Fibroblast of mammary gland (primary cell): ENCODE data around the gene SMYD3.

ENCODE experiments used
- DNase-seq: peaks from one replicate; pipeline ENCODE4 v3.0.0-alpha.2; 2010; ENCODE audit warnings: low read depth
- H3K4me3 ChIP-seq: 2 replicates; pipeline ENCODE4 v1.5.1; 2011; ENCODE audit warnings: low read depth, mild to moderate bottlenecking, low read length, moderate library complexity; ENCODE audit not compliant: control insufficient read depth
- TF ChIP-seq, protein P1 (sequence below): conservative IDR thresholded peaks from 2 replicates; pipeline ENCODE4 v1.5.1; 2011; ENCODE audit warnings: low read depth, low read length, inconsistent platforms; ENCODE audit not compliant: control insufficient read depth, insufficient read depth

The SMYD3 gene

DNA sequence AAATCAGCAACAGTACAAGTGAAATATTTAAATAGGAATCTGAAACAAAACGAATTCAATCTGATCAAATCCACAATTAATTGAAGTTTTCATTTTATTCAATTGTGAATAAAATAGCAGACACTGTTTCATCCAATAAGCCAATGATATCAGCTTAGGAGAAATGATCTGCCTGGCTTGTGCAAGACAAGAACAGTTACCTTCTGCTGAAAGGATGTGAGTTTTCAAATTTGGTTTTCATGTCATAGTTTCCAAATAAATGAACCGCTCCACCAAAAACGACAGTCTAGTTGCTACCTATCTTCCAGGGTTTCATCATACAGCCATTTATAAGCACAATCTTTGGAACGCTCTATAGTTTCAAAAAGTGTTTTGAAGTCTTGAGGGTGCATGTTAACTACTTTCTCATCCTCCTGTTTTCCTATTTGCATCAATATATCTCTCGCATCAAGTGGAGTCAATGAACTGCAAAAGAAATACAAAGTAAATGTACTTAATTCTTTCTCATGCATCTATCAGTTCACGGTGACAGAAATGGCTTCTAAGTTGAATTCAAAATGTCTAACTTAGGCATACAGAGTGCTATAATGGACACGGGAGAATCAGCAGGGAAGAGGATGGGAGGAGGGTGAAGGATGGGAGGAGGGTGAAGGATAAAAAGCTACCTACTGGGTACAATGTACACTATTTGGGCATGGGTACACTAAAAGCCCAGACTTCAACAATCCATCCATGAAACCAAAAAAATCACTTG lies 33.8 kb upstream of the SMYD3 start:
- TF ChIP-seq, protein P1, sequence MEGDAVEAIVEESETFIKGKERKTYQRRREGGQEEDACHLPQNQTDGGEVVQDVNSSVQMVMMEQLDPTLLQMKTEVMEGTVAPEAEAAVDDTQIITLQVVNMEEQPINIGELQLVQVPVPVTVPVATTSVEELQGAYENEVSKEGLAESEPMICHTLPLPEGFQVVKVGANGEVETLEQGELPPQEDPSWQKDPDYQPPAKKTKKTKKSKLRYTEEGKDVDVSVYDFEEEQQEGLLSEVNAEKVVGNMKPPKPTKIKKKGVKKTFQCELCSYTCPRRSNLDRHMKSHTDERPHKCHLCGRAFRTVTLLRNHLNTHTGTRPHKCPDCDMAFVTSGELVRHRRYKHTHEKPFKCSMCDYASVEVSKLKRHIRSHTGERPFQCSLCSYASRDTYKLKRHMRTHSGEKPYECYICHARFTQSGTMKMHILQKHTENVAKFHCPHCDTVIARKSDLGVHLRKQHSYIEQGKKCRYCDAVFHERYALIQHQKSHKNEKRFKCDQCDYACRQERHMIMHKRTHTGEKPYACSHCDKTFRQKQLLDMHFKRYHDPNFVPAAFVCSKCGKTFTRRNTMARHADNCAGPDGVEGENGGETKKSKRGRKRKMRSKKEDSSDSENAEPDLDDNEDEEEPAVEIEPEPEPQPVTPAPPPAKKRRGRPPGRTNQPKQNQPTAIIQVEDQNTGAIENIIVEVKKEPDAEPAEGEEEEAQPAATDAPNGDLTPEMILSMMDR = no peak
- H3K4me3 ChIP-seq = no peak overlapping the region
- no peak for DNase-seq

DNA sequence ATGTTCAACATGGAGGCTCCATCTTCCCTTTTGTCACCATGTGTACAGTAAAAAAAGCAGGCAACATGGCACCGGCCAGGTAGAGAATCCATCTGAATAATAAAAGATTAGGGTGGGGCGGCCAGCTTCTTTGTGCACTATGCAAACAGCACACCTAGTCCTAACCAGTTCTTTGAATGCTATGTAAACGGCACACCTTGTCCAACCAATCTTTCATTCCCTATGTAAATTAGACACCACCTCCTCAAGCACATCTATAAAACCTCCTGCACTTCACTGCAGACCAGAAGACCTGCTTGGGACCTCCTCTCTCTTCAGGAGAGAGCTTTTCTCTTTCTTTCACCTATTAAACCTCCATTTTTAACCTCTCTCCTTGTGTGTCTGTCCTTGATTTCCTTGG lies 30.8 kb upstream of the SMYD3 start:
- H3K4me3 ChIP-seq = no peak overlapping the region
- no peak for DNase-seq
- TF ChIP-seq, protein P1 = no peak

DNA sequence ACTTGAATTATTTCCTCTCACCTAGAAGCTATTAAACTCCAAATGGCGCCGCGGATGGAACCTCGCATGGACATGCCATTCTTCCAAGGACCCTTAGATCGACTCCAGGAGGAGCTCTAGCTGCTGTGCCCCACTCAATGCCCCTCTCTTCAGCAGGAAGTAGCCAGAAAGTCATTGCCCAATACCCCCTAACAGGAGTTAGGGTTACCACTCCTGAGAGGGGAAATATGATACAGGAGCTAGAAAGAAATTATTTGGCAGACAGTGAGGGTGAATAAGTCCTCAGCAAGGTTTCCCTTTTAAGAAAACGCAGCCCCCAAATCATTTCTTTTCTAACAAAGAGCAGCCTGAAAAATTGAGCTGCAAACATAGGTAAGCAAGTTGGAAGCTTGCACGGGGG lies 30.4 kb upstream of the SMYD3 start:
- DNase-seq = no peak
- H3K4me3 ChIP-seq = no peak overlapping the region
- TF ChIP-seq, protein P1 = no peak

DNA sequence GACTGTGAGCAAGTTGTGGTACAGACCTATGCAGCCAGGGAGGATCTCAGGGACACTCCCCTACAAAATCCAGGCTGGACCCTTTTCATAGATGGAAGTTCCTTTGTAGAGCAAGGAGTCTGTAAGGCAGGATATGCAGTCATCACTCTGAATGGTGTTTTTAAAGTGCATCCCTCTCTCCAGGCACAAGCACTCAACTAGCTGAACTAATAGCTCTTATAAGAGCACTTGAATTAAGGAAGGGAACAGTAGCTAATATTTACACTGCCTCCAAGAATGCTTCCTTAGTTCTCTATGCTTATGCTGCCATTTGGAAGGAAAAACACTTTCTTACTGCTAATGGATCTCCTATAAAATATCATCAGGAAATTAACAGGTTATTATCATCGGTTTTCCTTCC lies 27.0 kb upstream of the SMYD3 start:
- H3K4me3 ChIP-seq = no peak overlapping the region
- TF ChIP-seq, protein P1 = no peak
- no peak for DNase-seq

DNA sequence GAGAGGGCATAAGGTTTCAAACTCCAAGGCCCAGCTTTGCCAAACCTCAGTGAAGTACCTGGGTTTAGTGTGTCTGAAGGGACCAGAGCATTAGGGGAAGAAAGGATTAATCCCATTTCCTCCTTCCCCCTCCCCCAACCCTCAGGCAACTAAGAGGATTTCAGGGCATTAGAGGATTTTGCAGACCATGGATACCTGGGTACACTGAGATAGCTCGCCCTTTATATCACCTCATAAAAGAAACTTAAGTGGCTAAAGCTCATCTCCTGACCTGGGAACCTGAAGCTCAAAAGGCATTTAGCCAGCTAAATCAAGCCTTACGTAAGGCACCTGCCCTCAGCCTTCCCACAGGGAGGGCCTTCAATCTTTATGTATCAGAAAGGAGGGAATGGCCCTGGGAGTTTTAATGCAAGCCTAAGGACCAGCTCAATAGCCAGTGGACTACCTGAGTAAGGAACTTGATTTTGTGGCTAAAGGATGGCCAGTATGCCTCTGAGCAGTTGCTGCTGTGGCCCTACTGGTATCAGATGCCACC lies 26.4 kb upstream of the SMYD3 start:
- no peak overlapping the region for H3K4me3 ChIP-seq
- no peak for DNase-seq
- TF ChIP-seq, protein P1 = no peak

DNA sequence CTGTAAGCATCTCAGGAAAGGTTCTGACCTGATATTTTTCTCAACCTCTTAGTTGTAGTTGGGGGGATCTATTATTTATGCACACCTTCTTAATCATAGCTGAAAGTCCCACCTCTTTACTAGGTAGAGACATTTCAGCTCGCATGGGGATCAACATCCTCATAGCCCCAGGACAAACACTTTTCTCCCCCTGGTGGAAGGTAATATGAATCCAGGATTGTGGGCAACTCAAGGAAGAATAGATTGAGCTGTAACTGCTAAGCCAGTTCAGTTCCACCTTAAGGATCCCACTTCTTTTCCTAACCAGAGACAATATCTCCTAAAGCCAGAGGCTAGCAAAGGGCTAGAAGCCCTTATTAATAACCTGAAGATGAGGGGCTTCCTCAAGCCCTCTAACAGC lies 25.4 kb upstream of the SMYD3 start:
- no peak for DNase-seq
- H3K4me3 ChIP-seq = no peak overlapping the region
- TF ChIP-seq, protein P1 = peak; percentile 5
